ENCODE results near the gene CCDC6.

GRCh38 chr10:59892697-59893096, 13.7 kb downstream of the CCDC6 start:
- TF ChIP-seq CTCF (IDR thresholded peaks at IDR 0.05 in 2 of 3, conservative IDR thresholded peaks at IDR 0.05 in 1 of 3; ENCODE audit: insufficient read depth in 2 of 3, low read depth in 1 of 3, low read length in 3 of 3) = no peak
- TF ChIP-seq PCBP2 (IDR thresholded peaks at IDR 0.05; ENCODE audit: low read depth, low read length, poor library complexity, severe bottlenecking) = no peak
- TF ChIP-seq HDAC2 (IDR thresholded peaks at IDR 0.05) = no peak
- TF ChIP-seq KLF10 (CRISPR knock-in tag; IDR thresholded peaks at IDR 0.05) = no peak
